GM12878 (cell line): ENCODE measurements around the gene ARGLU1. TPM values are rescaled to one million over a fixed set of nuclear protein-coding genes. Genes with fewer than 3 reads are reported as not detected.

Experiments
- ATAC-seq: fragments of 200-7000 bp; cut with Tn5 transposase; 3 replicates; pipeline ENCODE4 v1.9.1; 2020; ENCODE audit warnings: mild to moderate bottlenecking, moderate library complexity
- BruUV-seq: library from RNA; stranded (reverse); fragments of 400-500 nt; replicated peaks from 2 replicates; lab custom pipeline; 2021; lab: Mats Ljungman, UMichigan
- CTCF ChIA-PET: fragments of 300-600 bp; sonication (Branson Sonifier 250); formaldehyde crosslinking; extraction: SDS; loops from one replicate; lab custom pipeline; 2021; ENCODE audit warnings: inconsistent platforms; lab: Yijun Ruan, JAX
- POLR2A ChIA-PET: fragments of 350-600 bp; formaldehyde crosslinking; extraction: SDS; loops from one replicate; lab custom pipeline; 2021; ENCODE audit warnings: inconsistent platforms; lab: Charles Lee
- RAD21 ChIA-PET: fragments of 300-600 bp; sonication (Branson Sonifier 250); formaldehyde crosslinking; loops from one replicate; lab custom pipeline; 2023; ENCODE audit warnings: antibody characterized with exemption; ENCODE audit not compliant: unreplicated experiment; lab: Charles Lee
- SMC1A ChIA-PET: fragments of 300-600 bp; sonication (Branson Sonifier 250); formaldehyde crosslinking; loops from one replicate; lab custom pipeline; 2023; ENCODE audit not compliant: unreplicated experiment, uncharacterized antibody; lab: Charles Lee
- DNase-seq: peaks from one replicate; pipeline ENCODE4 v3.0.0-alpha.2; 2011; ENCODE audit warnings: low read depth, low spot score
- FAIRE-seq: peaks from 3 replicates; lab custom pipeline; 2011; peaks lifted over from hg19 to GRCh38; lab: Jason Lieb, UNC
- H2AFZ ChIP-seq: 2 replicates; pipeline ENCODE4 v1.6.0; 2011; ENCODE audit warnings: low read depth, low read length, control low read depth; ENCODE audit not compliant: control insufficient read depth
- H3K27ac ChIP-seq: 2 replicates; pipeline ENCODE4 v1.5.1; 2011; ENCODE audit warnings: control low read depth; ENCODE audit not compliant: control insufficient read depth, insufficient read depth
- H3K27me3 ChIP-seq, 2 experiments: replicated peaks in 1 of 2; 2 replicates each; pipeline versions ENCODE4 v1.6.0 to v1.6.1; 2011; ENCODE audit warnings: low read length in 1 of 2; ENCODE audit not compliant: control insufficient read depth in 2 of 2, insufficient read depth in 2 of 2
- H3K36me3 ChIP-seq, 2 experiments: 2 replicates each; pipeline ENCODE4 v1.5.1; 2011; ENCODE audit warnings: low read length in 1 of 2; ENCODE audit not compliant: control insufficient read depth in 2 of 2, insufficient read depth in 2 of 2
- H3K4me1 ChIP-seq: 2 replicates; pipeline ENCODE4 v1.6.1; 2011; ENCODE audit warnings: mild to moderate bottlenecking, low read length, moderate library complexity, mixed read lengths; ENCODE audit not compliant: control insufficient read depth, insufficient read depth
- H3K4me2 ChIP-seq: 2 replicates; pipeline ENCODE4 v1.6.0; 2011; ENCODE audit warnings: control low read depth; ENCODE audit not compliant: control insufficient read depth, insufficient read depth
- H3K4me3 ChIP-seq: fragments of 200-600 bp; sonication (generic); 2 replicates; pipeline ENCODE4 v1.5.1; 2016
- H3K79me2 ChIP-seq: 2 replicates; pipeline ENCODE4 v1.6.0; 2011; ENCODE audit warnings: low read length; ENCODE audit not compliant: control insufficient read depth, insufficient read depth
- H3K9ac ChIP-seq: 2 replicates; pipeline ENCODE4 v1.8.0; 2011; ENCODE audit warnings: low read length, control low read depth, mixed read lengths; ENCODE audit not compliant: control insufficient read depth, insufficient read depth
- H3K9me3 ChIP-seq: replicated peaks from 3 replicates; pipeline ENCODE4 v1.5.1; 2011; ENCODE audit warnings: mild to moderate bottlenecking, low read length; ENCODE audit not compliant: control insufficient read depth, insufficient read depth
- H4K20me1 ChIP-seq: 2 replicates; pipeline ENCODE4 v1.6.0; 2011; ENCODE audit not compliant: control insufficient read depth, insufficient read depth
- CBFB ChIP-seq: IDR thresholded peaks from 2 replicates; pipeline ENCODE4 v1.6.1; 2016; ENCODE audit warnings: antibody characterized with exemption, low read depth
- CBX3 ChIP-seq: fragments of 200-600 bp; sonication (generic); IDR thresholded peaks from 2 replicates; pipeline ENCODE4 v1.6.1; 2016; ENCODE audit warnings: low read depth, borderline replicate concordance
- CTCF ChIP-seq, 3 experiments: IDR thresholded peaks in 2 of 3; conservative IDR thresholded peaks in 1 of 3; 2 replicates each; pipeline ENCODE4 v1.5.1; 2011; ENCODE audit warnings: low read depth in 3 of 3, low read length in 3 of 3, mild to moderate bottlenecking in 3 of 3, control low read depth in 2 of 3, moderate library complexity in 2 of 3, inconsistent platforms in 1 of 3, mixed read lengths in 1 of 3; ENCODE audit not compliant: control insufficient read depth in 2 of 3, insufficient read depth in 1 of 3; ENCODE audit errors: extremely low read depth in 1 of 3
- EZH2 ChIP-seq: IDR thresholded peaks from 2 replicates; pipeline ENCODE4 v1.6.1; 2012; ENCODE audit warnings: low read depth, mild to moderate bottlenecking, control low read depth, inconsistent platforms, low read length, borderline replicate concordance; ENCODE audit not compliant: control insufficient read depth
- MYB ChIP-seq: fragments of 150-350 bp; IDR thresholded peaks from 2 replicates; pipeline ENCODE4 v1.6.1; 2014; ENCODE audit warnings: mild to moderate bottlenecking, low read depth, low read length, borderline replicate concordance
- NFIC ChIP-seq: IDR thresholded peaks from 2 replicates; pipeline ENCODE4 v1.6.1; 2012; ENCODE audit warnings: low read depth, mild to moderate bottlenecking, inconsistent platforms, low read length, moderate library complexity
- NFXL1 ChIP-seq: fragments of 450-650 bp; IDR thresholded peaks from 2 replicates; pipeline ENCODE4 v1.6.1; 2017; ENCODE audit warnings: antibody characterized with exemption, mild to moderate bottlenecking, borderline replicate concordance
- PML ChIP-seq: IDR thresholded peaks from 2 replicates; pipeline ENCODE4 v1.6.1; 2012; ENCODE audit warnings: low read length, inconsistent platforms
- POLR2A ChIP-seq: IDR thresholded peaks from 2 replicates; pipeline ENCODE4 v1.6.1; 2011; ENCODE audit warnings: low read depth, mild to moderate bottlenecking, low read length
- POLR2AphosphoS5 ChIP-seq: IDR thresholded peaks from 2 replicates; pipeline ENCODE4 v1.6.1; 2011; ENCODE audit warnings: mild to moderate bottlenecking, low read length, inconsistent platforms
- SMAD1 ChIP-seq: fragments of 450-650 bp; IDR thresholded peaks from 2 replicates; pipeline ENCODE4 v1.6.1; 2018; ENCODE audit warnings: mild to moderate bottlenecking, low read depth; ENCODE audit not compliant: partially characterized antibody
- SPI1 ChIP-seq: IDR thresholded peaks from 2 replicates; pipeline ENCODE4 v1.6.1; 2011; ENCODE audit warnings: low read depth, mild to moderate bottlenecking, low read length, moderate library complexity, borderline replicate concordance; ENCODE audit not compliant: insufficient read depth
- SREBF1 ChIP-seq: IDR thresholded peaks from 2 replicates; pipeline ENCODE4 v1.6.1; 2012; ENCODE audit warnings: mild to moderate bottlenecking, low read length
- STAT1 ChIP-seq: fragments of 450-650 bp; conservative IDR thresholded peaks from 2 replicates; pipeline ENCODE4 v1.6.1; 2014; ENCODE audit warnings: antibody characterized with exemption, mild to moderate bottlenecking
- WGBS: methylation state at CpG from one replicate; pipeline ENCODE4 v1.1.6; 2016; ENCODE audit warnings: low lambda C conversion rate; ENCODE audit not compliant: insufficient replicate concordance, insufficient coverage; ENCODE audit errors: missing lambda C conversion rate; 5-methylcytosine and 5-hydroxymethylcytosine counted together
- in situ Hi-C: fragments of 300-500 bp; cut with MboI; formaldehyde crosslinking; loops from 9 replicates; pipeline ENCODE4 v1.14.3; 2018; ENCODE audit warnings: mixed read lengths
- intact Hi-C: fragments of 100-400 bp; cut with micrococcal nuclease; formaldehyde crosslinking; loops from one replicate; pipeline ENCODE4 v1.14.2; 2022; ENCODE audit not compliant: unreplicated experiment
- polyA plus RNA-seq, 11 experiments: library from polyadenylated mRNA; depleted of rRNA in 4 of 11; unstranded in 6 of 11; stranded (reverse) in 5 of 11; fragments of >200 nt; fragmentation: Nextera tagmentation in 4 of 11; fragmentation: Illumina TruSeq in 1 of 11; extraction: Ambion mirVana in 4 of 11; extraction: Trizol in 1 of 11; gene quantifications; 1 replicate in 1 of 11; 2 replicates in 10 of 11; pipeline versions ENCODE4 v1.2.1 to v1.2.3, GENCODE V29; 2011 to 2016; ENCODE audit warnings: inconsistent platforms in 2 of 11, missing spikeins in 2 of 11, low read depth in 1 of 11
- total RNA-seq, 4 experiments: library from RNA; depleted of rRNA in 3 of 4; stranded (reverse); fragments of >200 nt in 3 of 4; fragmentation: Illumina TruSeq in 1 of 4; extraction: Trizol in 1 of 4; gene quantifications; 2 replicates each; pipeline versions ENCODE4 v1.2.1 to v1.2.3, GENCODE V29; 2013 to 2021
- TF ChIP-seq, protein P1 (sequence below): IDR thresholded peaks from 2 replicates; pipeline ENCODE4 v1.6.1; 2011; ENCODE audit warnings: mild to moderate bottlenecking, low read depth, low read length, moderate library complexity; ENCODE audit not compliant: insufficient replicate concordance

Gene ARGLU1
- total and polyA plus RNA-seq, 10 of the 15 experiments (the other 5 are each of a cell fraction or from before 2014, with no cell fraction given), result 47.1 to 197 (median 98.3) TPM

DNA sequence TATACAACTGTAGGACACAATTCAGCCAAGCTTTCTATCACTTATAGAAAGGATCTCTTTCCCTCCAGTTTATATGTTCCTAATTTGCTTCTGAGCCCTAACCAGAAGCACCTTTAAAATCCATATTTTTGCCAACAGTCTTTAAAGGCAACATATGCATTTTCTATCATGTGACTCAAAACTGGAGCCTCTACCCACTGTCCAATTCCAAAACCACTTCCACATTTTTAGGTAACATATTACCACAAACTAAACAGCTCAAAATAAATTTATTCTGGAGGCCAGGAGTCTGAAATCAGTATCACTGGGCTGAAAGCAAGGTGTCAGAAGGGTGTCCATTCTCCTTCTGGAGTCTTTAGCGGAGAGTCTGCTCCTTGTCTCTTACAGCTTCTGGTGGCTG lies 16.6 kb downstream of the ARGLU1 start:
- in situ Hi-C loops (loop anchor here (25.0 kb wide), 1 partner anchor 1661 kb away; the partner anchor contains the start of genes ABHD13 and LIG4), intact Hi-C loops (no loop called here)

DNA sequence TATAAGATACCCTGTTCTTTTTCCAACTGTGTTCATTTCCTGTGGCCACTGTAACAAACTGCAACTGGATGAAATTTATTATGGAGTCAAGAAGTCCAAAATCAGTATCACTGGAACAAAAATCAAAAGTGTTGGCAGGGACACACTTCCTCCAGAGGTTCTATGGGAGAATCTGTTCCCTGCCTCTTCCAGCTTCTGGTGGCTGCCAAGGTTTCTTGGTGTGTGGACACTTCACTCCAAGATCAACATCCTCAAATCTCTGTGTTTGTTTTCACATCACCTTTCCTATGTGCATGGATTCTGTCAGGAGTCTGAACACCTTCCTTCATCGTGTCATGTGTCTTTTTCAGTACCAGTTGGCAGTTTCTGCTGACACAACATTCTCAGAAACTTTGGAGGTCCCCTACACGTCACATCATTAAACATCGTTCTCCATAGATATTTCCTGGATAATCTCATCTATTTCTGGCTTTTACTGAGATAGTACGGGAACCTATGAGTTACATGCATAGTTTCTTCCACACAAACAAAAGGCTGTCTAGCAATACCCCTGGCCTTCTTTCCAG lies 17.3 kb downstream of the ARGLU1 start:
- no TSS peak for BruUV-seq
- intact Hi-C loops, result no loop called here
- WGBS, result 92% methylated on average over 4 of the region's 4 CpGs
- DNase-seq, result no peak
- RAD21 ChIA-PET, result no interaction called here
- peaks cover 4 to 42% of the 10 kb centered on the region in 2 experiments for H3K36me3 ChIP-seq
- POLR2A ChIA-PET, result no interaction called here
- no peaks in the 10 kb centered on the region for H3K9me3 ChIP-seq
- CTCF ChIA-PET, result interaction anchor here (1.0 kb wide), 1 partner anchor 13 kb away, joined by 3 read pairs; no protein-coding TSS in a partner anchor
- no peak overlapping the region for H3K4me2 ChIP-seq
- no peaks in the 10 kb centered on the region for H3K4me1 ChIP-seq
- SMC1A ChIA-PET, result interaction anchor here (0.9 to 1.4 kb wide), 4 partner anchors 9 to 19 kb away, joined by 3 to 5 read pairs (median 4); no protein-coding TSS in a partner anchor
- H3K4me3 ChIP-seq, result no peak overlapping the region
- no peak for FAIRE-seq
- H3K79me2 ChIP-seq, result peaks cover 59% of the 10 kb centered on the region
- no peak overlapping the region for H3K9ac ChIP-seq
- H2AFZ ChIP-seq, result no peak overlapping the region
- no peaks in the 10 kb centered on the region for H3K27me3 ChIP-seq
- H4K20me1 ChIP-seq, result 0 out of 2 replicates have a peak, but pooled peaks cover 3% of the 10 kb centered on the region
- H3K27ac ChIP-seq, result no peak overlapping the region
- TF ChIP-seq POLR2AphosphoS5, result 0 out of 2 replicates have a peak, but pooled peaks have one; percentile 23
- TF ChIP-seq CBX3, result no peak
- TF ChIP-seq CBFB, result no peak
- TF ChIP-seq, protein P1, sequence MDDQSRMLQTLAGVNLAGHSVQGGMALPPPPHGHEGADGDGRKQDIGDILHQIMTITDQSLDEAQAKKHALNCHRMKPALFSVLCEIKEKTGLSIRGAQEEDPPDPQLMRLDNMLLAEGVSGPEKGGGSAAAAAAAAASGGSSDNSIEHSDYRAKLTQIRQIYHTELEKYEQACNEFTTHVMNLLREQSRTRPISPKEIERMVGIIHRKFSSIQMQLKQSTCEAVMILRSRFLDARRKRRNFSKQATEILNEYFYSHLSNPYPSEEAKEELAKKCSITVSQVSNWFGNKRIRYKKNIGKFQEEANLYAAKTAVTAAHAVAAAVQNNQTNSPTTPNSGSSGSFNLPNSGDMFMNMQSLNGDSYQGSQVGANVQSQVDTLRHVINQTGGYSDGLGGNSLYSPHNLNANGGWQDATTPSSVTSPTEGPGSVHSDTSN, result no peak
- TF ChIP-seq CTCF (IDR thresholded peaks at IDR 0.05 in 2 of 3, conservative IDR thresholded peaks at IDR 0.05 in 1 of 3; ENCODE audit: control insufficient read depth in 2 of 3, extremely low read depth in 1 of 3, insufficient read depth in 1 of 3, low read depth in 3 of 3, low read length in 3 of 3), result no peak
- TF ChIP-seq EZH2, result no peak
- no peak for ATAC-seq
- in situ Hi-C loops, result loop anchor here (25.0 kb wide), 1 partner anchor 1662 kb away; the partner anchor contains the start of genes ABHD13 and LIG4

More for the DNA sequence above, 16.6 kb downstream of the ARGLU1 start:
- H3K4me1 ChIP-seq, result no peaks in the 10 kb centered on the region
- 0 out of 2 replicates have a peak, but pooled peaks cover 3% of the 10 kb centered on the region for H4K20me1 ChIP-seq
- H2AFZ ChIP-seq, result no peak overlapping the region
- no TSS peak for BruUV-seq
- ChIA-PET CTCF (interaction anchor here (1.0 kb wide), 1 partner anchor 14 kb away, joined by 3 read pairs; no protein-coding TSS in a partner anchor), POLR2A (no interaction called here), RAD21 (no interaction called here), SMC1A (interaction anchor here (0.9 to 1.4 kb wide), 4 partner anchors 9 to 18 kb away, joined by 3 to 5 read pairs (median 4); no protein-coding TSS in a partner anchor)
- TF ChIP-seq SREBF1 (no peak), NFIC (no peak), SPI1 (peak; percentile 30; the same call in 1 of the 2 replicates), MYB (no peak), SMAD1 (no peak), PML (no peak), STAT1 (no peak), POLR2A (no peak), NFXL1 (no peak)
- H3K9ac ChIP-seq, result no peak overlapping the region
- no peaks in the 10 kb centered on the region for H3K9me3 ChIP-seq
- H3K36me3 ChIP-seq, result peaks cover 4 to 44% of the 10 kb centered on the region in 2 experiments
- DNase-seq, result no peak
- peaks cover 61% of the 10 kb centered on the region for H3K79me2 ChIP-seq
- H3K4me2 ChIP-seq, result no peak overlapping the region
- H3K27ac ChIP-seq, result no peak overlapping the region
- ATAC-seq, result no peak
- no peak for FAIRE-seq
- H3K27me3 ChIP-seq, result no peaks in the 10 kb centered on the region
- 100% methylated on average over 1 of the region's 1 CpG for WGBS
- H3K4me3 ChIP-seq, result no peak overlapping the region
